ENCODE results near the gene SDHB. TPM values are rescaled to one million over a fixed set of nuclear protein-coding genes. Genes with fewer than 3 reads are reported as not detected.
A peak's percentile ranks its signal among the peaks of the same experiment; 100 is the strongest.

Gene SDHB
- total and polyA plus RNA-seq, 12 donors = 52.3 to 243 (median 152) TPM

DNA sequence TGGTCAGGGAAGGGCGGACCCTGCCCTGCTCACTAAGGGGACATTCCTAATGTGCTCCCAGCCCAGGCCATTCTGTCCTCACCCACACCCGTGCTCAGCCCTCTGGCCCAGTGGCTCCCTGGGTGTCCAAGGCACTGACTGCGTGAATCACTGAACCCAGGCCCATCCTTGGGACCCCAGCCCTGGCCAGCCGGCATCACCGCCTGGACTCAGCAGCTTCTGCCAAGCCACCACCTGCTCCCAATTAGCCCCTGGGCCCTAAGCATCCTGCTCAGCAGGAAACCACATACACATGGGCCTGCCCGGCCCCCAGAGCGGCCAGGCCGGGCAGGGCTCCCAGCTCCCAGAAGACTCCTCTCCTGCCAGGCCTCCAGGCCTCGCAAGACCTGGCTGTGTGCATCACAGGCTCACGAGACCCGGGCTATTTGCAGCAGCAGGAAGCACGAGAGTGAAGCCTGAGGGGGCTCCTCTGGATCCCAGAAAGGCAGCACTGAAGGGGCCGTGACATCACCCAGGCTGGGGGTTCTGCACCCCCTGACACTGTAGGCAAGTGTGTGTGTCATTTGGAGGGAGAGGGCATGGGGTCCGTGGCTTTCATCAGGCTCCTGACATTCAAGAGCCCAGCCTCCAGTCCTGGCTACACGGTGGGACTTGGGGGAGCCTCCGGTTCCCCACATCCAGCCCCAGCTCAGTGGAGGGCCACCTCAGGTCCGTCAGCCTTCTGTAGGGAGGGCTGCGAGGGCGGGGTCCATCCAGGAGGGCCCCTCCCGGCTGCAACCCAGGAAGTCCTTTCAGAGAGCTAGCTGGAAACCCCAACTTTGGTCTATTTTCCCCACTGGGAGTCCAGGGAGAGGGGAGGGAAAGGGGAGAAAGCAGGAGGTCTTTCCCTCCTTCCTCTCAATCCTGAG is 75.0 kb downstream of the SDHB start:
- DNase-seq = peak in 3 of 7 donors; percentile 22 to 71 (median 29)
- Histone ChIP-seq H3K4me3 (no peak overlapping the region), H3K9me3 (replicated peaks in 1 of 3) (no peaks in the 10 kb centered on the region), H3K36me3 (replicated peaks in 1 of 2) (no peaks in the 10 kb centered on the region), H3K27ac (peak overlapping the region in 2 of 5 donors; percentile 69 to 80), H3K27me3 (peaks cover 5% of the 10 kb centered on the region), H3K4me1 (replicated peaks in 1 of 2) (no peaks in the 10 kb centered on the region)
- no peak for TF ChIP-seq POLR2A (IDR thresholded peaks at IDR 0.05)
- TF ChIP-seq CTCF (IDR thresholded peaks at IDR 0.05) = no peak
- WGBS, 4 donors = 66 to 80% (median 68%) methylated on average over 1 to 20 of the region's 20 CpGs
- intact Hi-C loops (cut with DNase I) = no loop called here

DNA sequence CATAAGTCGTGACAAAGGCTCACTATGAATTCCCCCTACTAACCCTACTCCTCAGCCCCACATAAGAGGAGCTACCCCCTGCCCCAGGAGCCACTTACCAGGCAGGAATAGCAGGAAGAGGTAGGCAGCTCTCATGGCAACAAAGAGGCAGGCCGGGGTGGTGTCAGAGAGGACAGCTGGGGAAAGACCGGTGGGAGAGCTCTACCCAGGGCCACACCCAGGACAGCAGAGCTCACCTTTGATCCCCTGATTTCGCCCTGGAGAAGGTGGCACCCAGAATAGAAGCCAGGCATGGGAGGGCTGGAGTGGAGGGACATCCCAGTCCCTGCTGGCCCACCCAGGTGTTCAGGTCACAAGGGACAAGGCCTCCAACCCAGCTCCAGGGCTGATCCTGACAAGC is 75.7 kb downstream of the SDHB start:
- Histone ChIP-seq H3K9me3 (replicated peaks in 1 of 3) (no peaks in the 10 kb centered on the region), H3K27ac (peak overlapping the region in 2 of 5 donors; percentile 69 to 80), H3K4me3 (no peak overlapping the region), H3K4me1 (replicated peaks in 1 of 2) (no peaks in the 10 kb centered on the region), H3K36me3 (replicated peaks in 1 of 2) (no peaks in the 10 kb centered on the region), H3K27me3 (peaks cover 5% of the 10 kb centered on the region)
- WGBS, 4 donors = 78 to 96% (median 89%) methylated on average over 3 to 4 of the region's 4 CpGs
- DNase-seq = no peak
- intact Hi-C loops (cut with DNase I) = no loop called here
- TF ChIP-seq POLR2A (IDR thresholded peaks at IDR 0.05) (no peak), CTCF (IDR thresholded peaks at IDR 0.05) (no peak)

- Histone ChIP-seq H3K27me3 (peaks cover 5% of the 10 kb centered on the region), H3K27ac (no peak overlapping the region), H3K9me3 (replicated peaks in 1 of 3) (no peaks in the 10 kb centered on the region), H3K4me3 (no peak overlapping the region), H3K36me3 (replicated peaks in 1 of 2) (no peaks in the 10 kb centered on the region), H3K4me1 (replicated peaks in 1 of 2) (no peaks in the 10 kb centered on the region)
- TF ChIP-seq POLR2A (IDR thresholded peaks at IDR 0.05) (no peak), CTCF (IDR thresholded peaks at IDR 0.05) (no peak)
- intact Hi-C loops (cut with DNase I) = no loop called here
- whole genome bisulfite sequencing, 4 donors = 91 to 96% (median 93%) methylated on average over 4 to 5 of the region's 5 CpGs
- no peak for DNase-seq
Observed at GRCh38 chr1:16977377-16977776, 76.5 kb downstream of the SDHB start.

- TF ChIP-seq POLR2A (IDR thresholded peaks at IDR 0.05) (no peak), CTCF (IDR thresholded peaks at IDR 0.05) (no peak)
- H3K27me3 ChIP-seq = peaks cover 5% of the 10 kb centered on the region
- intact Hi-C loops (cut with DNase I) = no loop called here
- no peak for DNase-seq
- H3K4me1 ChIP-seq (replicated peaks in 1 of 2) = no peaks in the 10 kb centered on the region
- H3K36me3 ChIP-seq (replicated peaks in 1 of 2) = no peaks in the 10 kb centered on the region
- no peak overlapping the region for H3K4me3 ChIP-seq
- no peak overlapping the region for H3K27ac ChIP-seq
- no peaks in the 10 kb centered on the region for H3K9me3 ChIP-seq (replicated peaks in 1 of 3)
- 78 to 90% (median 85%) methylated on average over 6 to 16 of the region's 16 CpGs for WGBS, 4 donors
Observed at GRCh38 chr1:16976966-16977365, 76.9 kb downstream of the SDHB start.

Data from adrenal gland (tissue), 12 donors.